ENCODE data around the gene GLYATL3. TPM values are rescaled to one million over a fixed set of nuclear protein-coding genes. Genes with fewer than 3 reads are reported as not detected.

GLYATL3 gene
- total and polyA plus RNA-seq, 2 of the 4 experiments (the other 2 are of a cell fraction): not detected

- Histone ChIP-seq H3K9me1 (ENCODE audit: insufficient read depth, low read length) (no peaks in the 10 kb centered on the region), H3K23ac (ENCODE audit: low read depth, low read length) (no peak overlapping the region), H4K91ac (ENCODE audit: insufficient read depth, low read depth, low read length) (no peak overlapping the region), H3K27me3 (ENCODE audit: control insufficient read depth, insufficient read depth, low read length) (peaks cover 25% of the 10 kb centered on the region), H2AK9ac (replicated peaks; ENCODE audit: low read depth, low read length, poor library complexity) (no peak overlapping the region), H3K27ac (ENCODE audit: insufficient read depth, low read length) (no peak overlapping the region), H3K9ac (ENCODE audit: low read depth, low read length) (no peak overlapping the region), H3K56ac (ENCODE audit: extremely low read depth, insufficient read depth, low read length) (no peak overlapping the region), H2BK5ac (ENCODE audit: low read depth, low read length, poor library complexity, severe bottlenecking) (no peak overlapping the region), H3K4me3 (ENCODE audit: insufficient read depth, low read depth, low read length) (no peak overlapping the region), H3K4me2 (ENCODE audit: low read depth, low read length) (peak overlapping the region; percentile 17; the same call in 1 of the 2 replicates), H4K20me1 (ENCODE audit: insufficient read depth, low read length) (no peaks in the 10 kb centered on the region), H3K36me3 (ENCODE audit: control insufficient read depth, insufficient read depth, low read length) (no peaks in the 10 kb centered on the region), H2AFZ (replicated peaks; ENCODE audit: low read length, poor library complexity) (peak overlapping the region; percentile 76), H2BK20ac (ENCODE audit: low read depth, low read length) (no peak overlapping the region), H2AK5ac (ENCODE audit: low read depth, low read length) (no peak overlapping the region), H2BK120ac (ENCODE audit: low read depth, low read length) (no peak overlapping the region), H3K9me3 (ENCODE audit: control insufficient read depth, insufficient read depth, low read length) (no peaks in the 10 kb centered on the region), H3K14ac (replicated peaks; ENCODE audit: low read depth, low read length) (no peak overlapping the region), H2BK15ac (ENCODE audit: low read depth, low read length) (no peak overlapping the region), H3K18ac (ENCODE audit: low read depth, low read length) (no peak overlapping the region), H3K79me1 (ENCODE audit: low read depth in 1 of 2, low read length in 2 of 2) (no peaks in the 10 kb centered on the region), H3K4me1 (ENCODE audit: control insufficient read depth, insufficient read depth, low read length) (no peaks in the 10 kb centered on the region), H4K5ac (ENCODE audit: low read depth, low read length) (no peak overlapping the region), H3K4ac (ENCODE audit: low read depth, low read length) (no peak overlapping the region), H4K8ac (ENCODE audit: low read depth in 2 of 2, low read length in 2 of 2) (no peak overlapping the region)
- in situ Hi-C loops (cut with MboI; ENCODE audit: low sequenced_read_pairs) (loop anchor here (25.0 kb wide), 1 partner anchor 287 kb away; no protein-coding TSS in a partner anchor), intact Hi-C loops (cut with micrococcal nuclease) (no loop called here), dilution Hi-C loops (cut with HindIII; ENCODE audit: low sequenced_read_pairs, unreplicated experiment) (no loop called here)
- ChIA-PET POLR2A (ENCODE audit: unreplicated experiment) (interaction anchor here (0.6 kb wide), 1 partner anchor 61 kb away, joined by 3 read pairs; no protein-coding TSS in a partner anchor), CTCF (no interaction called here)
- ATAC-seq (ENCODE audit: low read depth) (no peak), DNase-seq (no peak)
- no TSS peak for BruUV-seq (replicated peaks)
- WGBS, 2 experiments (ENCODE audit: extremely low coverage in 2 of 2, insufficient read length in 1 of 2): 0% methylated on average over 4 of the region's 20 CpGs; no CpG with 5 or more reads in 1 of the 2 experiments
- no peak for TF ChIP-seq MAZ (IDR thresholded peaks at IDR 0.05; ENCODE audit: borderline replicate concordance, low read depth, low read length)
Measured at GRCh38 chr6:49549691-49550491, 50.2 kb downstream of the GLYATL3 start.

Measured in IMR-90 (cell line).